Hepatocyte (in vitro differentiated cells): Measurements from ENCODE around the gene DSE. TPM values are rescaled to one million over a fixed set of nuclear protein-coding genes. Genes with fewer than 3 reads are reported as not detected.

Experiments used
- DNase-seq: peaks from one replicate; pipeline ENCODE4 v3.0.0-alpha.2; 2016; ENCODE audit warnings: low spot score
- H2AFZ ChIP-seq: fragments of 200-600 bp; sonication (generic); 2 replicates; pipeline ENCODE4 v1.6.0; 2016; ENCODE audit warnings: antibody characterized with exemption, mild to moderate bottlenecking
- H3K27ac ChIP-seq: fragments of 200-600 bp; sonication (generic); 2 replicates; pipeline ENCODE4 v1.5.1; 2016; ENCODE audit warnings: mild to moderate bottlenecking
- H3K27me3 ChIP-seq: fragments of 200-600 bp; sonication (generic); 2 replicates; pipeline ENCODE4 v1.6.1; 2016
- H3K36me3 ChIP-seq: fragments of 200-600 bp; sonication (generic); replicated peaks from 2 replicates; pipeline ENCODE4 v1.5.1; 2016; ENCODE audit warnings: low read depth; ENCODE audit not compliant: insufficient read depth
- H3K4me1 ChIP-seq: fragments of 200-600 bp; sonication (generic); 2 replicates; pipeline ENCODE4 v1.5.1; 2016; ENCODE audit warnings: mild to moderate bottlenecking, moderate library complexity; ENCODE audit not compliant: insufficient read depth
- H3K4me2 ChIP-seq: fragments of 200-600 bp; sonication (generic); 2 replicates; pipeline ENCODE4 v1.6.0; 2016
- H3K4me3 ChIP-seq: fragments of 200-600 bp; sonication (generic); 2 replicates; pipeline ENCODE4 v1.5.1; 2016; ENCODE audit warnings: mild to moderate bottlenecking
- H3K79me2 ChIP-seq: fragments of 200-600 bp; sonication (generic); 2 replicates; pipeline ENCODE4 v1.6.0; 2017; ENCODE audit warnings: mild to moderate bottlenecking
- H3K9me2 ChIP-seq: fragments of 200-600 bp; sonication (generic); replicated peaks from 2 replicates; pipeline ENCODE4 v1.6.0; 2017; ENCODE audit warnings: mild to moderate bottlenecking; ENCODE audit not compliant: insufficient read depth
- H3K9me3 ChIP-seq: fragments of 200-600 bp; sonication (generic); 2 replicates; pipeline ENCODE4 v1.5.1; 2016; ENCODE audit warnings: low read depth, mild to moderate bottlenecking
- H4K20me1 ChIP-seq: fragments of 200-600 bp; sonication (generic); 2 replicates; pipeline ENCODE4 v1.6.0; 2016; ENCODE audit warnings: mild to moderate bottlenecking; ENCODE audit not compliant: insufficient read depth, poor library complexity, severe bottlenecking
- EZH2 ChIP-seq: fragments of 200-600 bp; sonication (generic); IDR thresholded peaks from 2 replicates; pipeline ENCODE4 v1.6.1; 2016; ENCODE audit warnings: antibody characterized with exemption, mild to moderate bottlenecking, borderline replicate concordance
- EZH2phosphoT487 ChIP-seq: fragments of 200-600 bp; sonication (generic); IDR thresholded peaks from one replicate; pipeline ENCODE4 v1.6.1; 2018; ENCODE audit warnings: antibody characterized with exemption, mild to moderate bottlenecking, low read depth, moderate library complexity; ENCODE audit not compliant: unreplicated experiment, severe bottlenecking
- WGBS: methylation state at CpG from one replicate; pipeline ENCODE4 v1.1.6; 2016; ENCODE audit warnings: low lambda C conversion rate; ENCODE audit errors: missing lambda C conversion rate; 5-methylcytosine and 5-hydroxymethylcytosine counted together
- polyA plus RNA-seq: library from polyadenylated mRNA; unstranded; fragments of >200 nt; fragmentation: Nextera tagmentation; extraction: Ambion mirVana; gene quantifications from 2 replicates; pipeline ENCODE4 v1.2.1, GENCODE V29; 2016
- total RNA-seq: library from RNA; depleted of rRNA; stranded (reverse); fragments of >200 nt; gene quantifications from 2 replicates; pipeline ENCODE4 v1.2.3, GENCODE V29; 2014
- TF ChIP-seq, protein P1 (sequence below): fragments of 200-600 bp; sonication (generic); IDR thresholded peaks from 2 replicates; pipeline ENCODE4 v1.5.1; 2016; ENCODE audit warnings: antibody characterized with exemption, mild to moderate bottlenecking; ENCODE audit not compliant: poor library complexity

The DSE gene
- total and polyA plus RNA-seq, 2 experiments from 2014 or later, result 19.9 to 45.0 TPM

GRCh38 chr6:116444575-116444974, 73.8 kb downstream of the DSE start:
- DNase-seq, result no peak
- Histone ChIP-seq H3K27me3 (no peaks in the 10 kb centered on the region), H3K79me2 (no peaks in the 10 kb centered on the region), H3K9me3 (no peaks in the 10 kb centered on the region), H3K36me3 (no peaks in the 10 kb centered on the region), H3K4me3 (no peak overlapping the region), H3K9me2 (no peaks in the 10 kb centered on the region), H4K20me1 (no peaks in the 10 kb centered on the region), H3K27ac (no peak overlapping the region), H3K4me1 (peaks cover 12% of the 10 kb centered on the region), H2AFZ (no peak overlapping the region), H3K4me2 (no peak overlapping the region)
- TF ChIP-seq, protein P1, sequence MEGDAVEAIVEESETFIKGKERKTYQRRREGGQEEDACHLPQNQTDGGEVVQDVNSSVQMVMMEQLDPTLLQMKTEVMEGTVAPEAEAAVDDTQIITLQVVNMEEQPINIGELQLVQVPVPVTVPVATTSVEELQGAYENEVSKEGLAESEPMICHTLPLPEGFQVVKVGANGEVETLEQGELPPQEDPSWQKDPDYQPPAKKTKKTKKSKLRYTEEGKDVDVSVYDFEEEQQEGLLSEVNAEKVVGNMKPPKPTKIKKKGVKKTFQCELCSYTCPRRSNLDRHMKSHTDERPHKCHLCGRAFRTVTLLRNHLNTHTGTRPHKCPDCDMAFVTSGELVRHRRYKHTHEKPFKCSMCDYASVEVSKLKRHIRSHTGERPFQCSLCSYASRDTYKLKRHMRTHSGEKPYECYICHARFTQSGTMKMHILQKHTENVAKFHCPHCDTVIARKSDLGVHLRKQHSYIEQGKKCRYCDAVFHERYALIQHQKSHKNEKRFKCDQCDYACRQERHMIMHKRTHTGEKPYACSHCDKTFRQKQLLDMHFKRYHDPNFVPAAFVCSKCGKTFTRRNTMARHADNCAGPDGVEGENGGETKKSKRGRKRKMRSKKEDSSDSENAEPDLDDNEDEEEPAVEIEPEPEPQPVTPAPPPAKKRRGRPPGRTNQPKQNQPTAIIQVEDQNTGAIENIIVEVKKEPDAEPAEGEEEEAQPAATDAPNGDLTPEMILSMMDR, result no peak
- TF ChIP-seq EZH2phosphoT487 (no peak), EZH2 (no peak)
- 96% methylated on average over 1 of the region's 1 CpG for WGBS

DNA sequence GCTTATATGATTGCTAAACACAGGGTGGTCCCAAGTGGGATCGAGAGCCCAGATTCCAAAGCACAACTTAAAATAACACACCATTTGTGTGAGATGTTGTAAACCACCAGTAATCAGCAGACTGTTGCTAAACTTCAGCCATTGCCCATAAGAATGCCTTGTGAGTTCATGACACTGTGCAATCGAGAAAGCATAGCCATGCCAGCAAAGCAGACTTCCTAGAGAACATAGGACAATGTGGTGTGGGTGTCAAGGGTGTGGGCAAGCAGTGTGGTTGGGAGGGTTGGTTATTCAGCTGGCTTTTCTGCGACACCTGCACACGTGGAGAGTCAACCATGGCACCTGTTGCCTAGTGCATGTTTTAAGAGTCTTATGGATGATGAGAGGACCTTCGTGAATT, 74.4 kb downstream of the DSE start:
- TF ChIP-seq, protein P1, result no peak
- TF ChIP-seq EZH2phosphoT487, result no peak
- TF ChIP-seq EZH2, result no peak
- Histone ChIP-seq H3K9me2 (no peaks in the 10 kb centered on the region), H2AFZ (no peak overlapping the region), H3K36me3 (no peaks in the 10 kb centered on the region), H3K27me3 (no peaks in the 10 kb centered on the region), H3K4me1 (peaks cover 12% of the 10 kb centered on the region), H4K20me1 (no peaks in the 10 kb centered on the region), H3K79me2 (no peaks in the 10 kb centered on the region), H3K27ac (no peak overlapping the region), H3K4me2 (no peak overlapping the region), H3K4me3 (no peak overlapping the region), H3K9me3 (no peaks in the 10 kb centered on the region)
- no peak for DNase-seq
- WGBS, result 79% methylated on average over 5 of the region's 5 CpGs

GRCh38 chr6:116446399-116446798, 75.7 kb downstream of the DSE start:
- H3K79me2 ChIP-seq, result no peaks in the 10 kb centered on the region
- TF ChIP-seq EZH2phosphoT487, result no peak
- H2AFZ ChIP-seq, result no peak overlapping the region
- no peaks in the 10 kb centered on the region for H4K20me1 ChIP-seq
- peak overlapping the region; percentile 5 for H3K27ac ChIP-seq
- H3K36me3 ChIP-seq, result no peaks in the 10 kb centered on the region
- H3K27me3 ChIP-seq, result no peaks in the 10 kb centered on the region
- no peaks in the 10 kb centered on the region for H3K9me3 ChIP-seq
- no peaks in the 10 kb centered on the region for H3K9me2 ChIP-seq
- no peak overlapping the region for H3K4me3 ChIP-seq
- DNase-seq, result no peak
- WGBS, result 30% methylated on average over 1 of the region's 1 CpG
- H3K4me2 ChIP-seq, result no peak overlapping the region
- peaks cover 12% of the 10 kb centered on the region for H3K4me1 ChIP-seq

GRCh38 chr6:116447052-116447451, 76.3 kb downstream of the DSE start:
- H2AFZ ChIP-seq, result no peak overlapping the region
- no peak for DNase-seq
- no peaks in the 10 kb centered on the region for H3K9me3 ChIP-seq
- no peaks in the 10 kb centered on the region for H3K36me3 ChIP-seq
- no peaks in the 10 kb centered on the region for H3K27me3 ChIP-seq
- H3K4me1 ChIP-seq, result peaks cover 12% of the 10 kb centered on the region
- H3K9me2 ChIP-seq, result no peaks in the 10 kb centered on the region
- no peaks in the 10 kb centered on the region for H3K79me2 ChIP-seq
- peak overlapping the region; percentile 5 for H3K27ac ChIP-seq
- WGBS, result 61% methylated on average over 3 of the region's 3 CpGs
- no peak overlapping the region for H3K4me3 ChIP-seq
- no peaks in the 10 kb centered on the region for H4K20me1 ChIP-seq
- TF ChIP-seq EZH2phosphoT487 (no peak), EZH2 (no peak)
- TF ChIP-seq, protein P1, result no peak
- H3K4me2 ChIP-seq, result peak overlapping the region; percentile 16
